Brain pericyte (primary cell): Measurements from ENCODE around the gene FYCO1.
"Not testable (repeated sequence)": the region's sequence is repeated elsewhere in the genome, so short reads cannot be mapped to it uniquely, and the experiment has no call there.

Experiments
- DNase-seq: peaks from one replicate; pipeline ENCODE4 v3.0.0-alpha.2; 2012; ENCODE audit warnings: low read depth, low spot score

The FYCO1 gene

GRCh38 chr3:46010519-46011113, 15.0 kb upstream of the FYCO1 start:
- DNase-seq, result no peak

- DNase-seq, result no peak
Observed at GRCh38 chr3:46008058-46008457, 12.4 kb upstream of the FYCO1 start.

DNA sequence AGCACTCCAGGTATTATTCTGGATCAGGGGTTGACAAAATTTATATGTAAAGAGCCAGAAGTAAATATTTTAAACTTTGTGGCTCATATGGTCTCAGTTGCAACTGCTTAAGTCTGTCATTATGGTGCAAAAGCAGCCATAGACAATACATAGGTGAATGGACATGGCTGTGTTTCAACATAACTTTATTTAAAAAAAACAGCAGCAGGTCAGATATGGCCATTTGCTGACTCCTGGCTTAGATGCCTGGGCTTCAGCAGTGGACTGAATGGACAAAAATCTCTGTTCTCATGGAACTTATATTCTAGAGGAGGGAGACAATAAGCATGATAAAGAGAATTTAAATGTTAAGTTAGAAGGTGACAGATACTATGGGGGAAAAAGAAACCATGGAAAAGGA, 11.7 kb upstream of the FYCO1 start:
- DNase-seq, result no peak

DNA sequence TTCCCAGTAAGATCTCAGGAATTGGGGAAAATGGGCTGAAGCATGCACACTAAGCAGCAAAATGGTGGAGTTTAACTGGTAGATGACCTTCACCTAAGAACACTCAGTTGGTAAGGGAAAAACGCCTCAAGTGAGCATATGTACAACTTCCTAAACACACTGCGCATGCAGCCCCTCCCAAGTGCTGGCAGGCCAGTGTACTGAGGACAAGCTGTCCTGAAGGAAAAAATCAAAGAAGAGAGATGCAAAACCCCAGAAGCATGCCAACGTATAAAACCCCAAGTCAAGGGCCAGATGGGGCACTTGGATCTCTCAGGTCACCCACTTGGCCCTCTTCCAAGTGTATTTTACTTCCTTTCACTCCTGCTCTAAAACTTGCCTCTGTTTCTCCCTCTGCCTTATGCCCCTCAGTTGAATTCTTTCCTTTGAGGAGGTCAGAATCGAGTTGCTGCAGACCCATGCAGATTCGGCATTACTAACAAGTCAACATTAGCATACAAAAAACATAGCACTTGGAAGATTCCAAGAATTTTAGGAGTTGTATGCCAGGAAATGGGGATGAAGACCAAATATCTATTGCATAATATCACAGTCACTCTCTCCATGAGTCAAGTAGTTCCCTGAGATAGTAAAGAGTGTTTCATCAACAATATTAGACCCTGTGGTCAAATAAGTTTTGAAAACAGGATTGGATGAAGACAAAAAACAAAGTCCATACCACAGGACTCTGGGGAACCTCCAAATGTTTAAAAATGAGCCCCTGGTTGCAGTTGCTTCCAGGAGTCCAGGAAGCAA, 10.8 kb upstream of the FYCO1 start:
- no peak for DNase-seq

- DNase-seq, result not testable (repeated sequence)
Observed at GRCh38 chr3:46003706-46004105, 8.1 kb upstream of the FYCO1 start.

DNA sequence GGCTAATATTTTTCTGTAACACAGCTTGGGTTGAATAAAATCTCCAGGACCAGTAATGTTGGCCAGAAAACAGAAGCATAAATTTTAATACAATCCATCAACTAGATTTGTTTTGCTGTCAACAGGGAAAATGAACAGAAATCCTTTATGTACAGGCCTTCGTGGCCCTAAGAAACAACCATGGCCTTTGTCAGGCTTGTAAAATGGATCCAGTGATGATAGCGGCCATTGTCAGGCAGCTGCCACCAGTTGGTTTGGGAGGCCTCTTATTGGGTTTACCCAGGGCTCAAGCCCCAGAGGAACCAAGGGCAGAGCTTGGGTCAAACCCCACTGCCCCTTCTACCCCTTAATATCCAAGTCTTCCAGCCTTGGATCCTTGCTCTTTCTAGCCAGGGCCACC, 5.6 kb upstream of the FYCO1 start:
- DNase-seq, result no peak

DNA sequence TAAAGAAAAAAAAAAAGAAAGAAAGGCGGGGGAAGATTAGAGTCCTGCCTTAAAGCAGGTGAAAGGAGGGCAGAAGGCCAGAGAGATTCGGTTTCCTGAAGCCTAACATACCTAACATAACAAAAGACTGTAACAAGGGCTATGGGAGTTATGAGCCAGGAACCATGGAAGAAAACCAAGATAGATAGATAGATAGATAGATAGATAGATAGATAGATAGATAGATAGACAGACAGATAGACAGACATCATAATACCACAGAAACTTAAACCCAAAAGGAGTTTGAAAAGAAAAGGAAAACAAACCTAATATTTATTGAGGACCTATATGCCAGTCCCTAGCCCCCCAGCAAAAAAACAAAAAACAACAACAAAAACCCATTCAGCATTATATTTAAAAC, 2.3 kb upstream of the FYCO1 start:
- DNase-seq, result no peak

DNA sequence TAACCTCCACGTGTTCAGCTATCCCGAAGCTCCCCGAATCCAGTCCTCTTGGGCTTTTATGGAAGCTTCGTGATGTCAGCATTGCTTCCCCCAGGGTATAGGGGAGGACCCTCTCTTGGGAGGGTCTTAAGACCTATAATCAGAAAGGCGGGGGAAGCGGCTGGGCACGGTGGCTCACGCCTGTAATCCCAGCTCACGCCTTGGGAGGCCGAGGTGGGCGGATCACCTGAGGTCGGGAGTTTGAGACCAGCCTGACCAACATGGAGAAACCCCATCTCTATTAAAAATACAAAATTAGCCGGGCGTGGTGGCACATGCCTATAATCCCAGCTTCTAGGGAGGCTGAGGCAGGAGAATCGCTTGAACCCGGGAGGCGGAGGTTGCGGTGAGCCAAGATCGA, 1.9 kb upstream of the FYCO1 start:
- not testable (repeated sequence) for DNase-seq

- no peak for DNase-seq
Observed at GRCh38 chr3:45994419-45995235, 997 bp downstream of the FYCO1 start.

GRCh38 chr3:45993421-45994027, 2.1 kb downstream of the FYCO1 start:
- no peak for DNase-seq

- DNase-seq, result no peak
Observed at GRCh38 chr3:45992821-45993221, 2.8 kb downstream of the FYCO1 start.

- no peak for DNase-seq
Observed at GRCh38 chr3:45992133-45992729, 3.4 kb downstream of the FYCO1 start.

GRCh38 chr3:45991341-45991740, 4.3 kb downstream of the FYCO1 start:
- no peak for DNase-seq

DNA sequence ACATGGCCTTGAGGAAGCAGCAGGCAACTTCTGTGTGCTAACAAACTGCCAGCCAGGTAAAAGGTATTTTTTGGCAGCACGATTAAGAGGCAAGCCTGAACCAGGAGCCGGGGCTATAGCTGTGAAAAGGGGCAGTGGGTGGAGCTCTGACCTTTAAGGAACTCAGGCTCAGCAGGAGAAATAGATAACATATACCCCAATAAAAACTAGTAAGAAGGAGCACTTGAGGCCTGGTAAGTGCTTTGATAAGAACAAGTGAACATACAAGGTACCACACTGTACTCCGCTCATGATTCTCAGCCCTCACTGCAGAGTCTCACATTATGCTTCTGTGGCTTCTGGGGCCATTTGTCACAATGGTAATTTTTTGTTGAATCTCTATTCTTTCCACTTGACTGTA, 5.4 kb downstream of the FYCO1 start:
- no peak for DNase-seq

- no peak for DNase-seq
Observed at GRCh38 chr3:45988804-45989203, 6.8 kb downstream of the FYCO1 start.

GRCh38 chr3:45988362-45988761, 7.3 kb downstream of the FYCO1 start:
- no peak for DNase-seq

DNA sequence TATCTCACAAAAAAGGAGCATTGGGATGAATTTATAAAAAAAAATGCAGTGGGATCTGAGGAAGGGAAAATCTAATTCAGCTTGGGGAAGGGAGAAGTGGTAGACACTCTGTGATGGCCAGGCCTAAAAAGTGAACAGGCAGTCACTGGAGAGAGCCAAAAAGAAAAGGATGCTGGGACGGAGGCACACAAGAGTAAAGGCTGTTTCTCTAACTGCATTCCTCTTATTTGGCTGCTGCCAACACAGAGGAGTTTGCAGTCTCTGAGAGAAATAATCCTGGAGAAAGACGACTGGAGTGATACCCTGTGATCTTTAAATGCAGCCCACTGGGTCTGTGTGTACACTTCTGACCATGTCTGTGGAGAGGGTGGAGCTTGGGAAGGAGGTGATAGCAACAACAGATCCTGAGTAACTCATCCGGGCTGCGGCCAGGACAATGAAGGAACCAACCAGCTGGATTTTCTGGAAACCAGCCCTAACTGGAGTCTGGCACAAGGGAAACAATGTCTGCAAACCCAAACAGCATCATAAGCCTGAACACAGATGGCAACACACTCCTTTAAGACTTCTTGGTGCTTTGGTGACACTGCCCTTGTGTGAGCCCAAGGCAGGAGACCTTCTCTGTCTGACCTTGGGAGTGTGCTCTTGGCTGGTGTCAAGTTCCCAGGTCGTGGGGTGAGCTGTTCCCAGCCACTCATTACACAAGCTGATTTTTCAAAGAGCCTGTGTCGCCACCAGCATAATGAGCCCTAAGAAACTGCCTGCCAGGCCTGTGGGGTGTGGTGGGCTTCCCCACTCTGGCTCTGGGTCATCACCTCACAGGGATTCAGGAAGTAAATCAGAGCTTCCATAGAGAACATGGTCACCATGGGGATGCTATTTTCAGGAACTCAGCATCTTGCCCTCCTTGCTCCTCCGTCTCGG, 8.0 kb downstream of the FYCO1 start:
- DNase-seq, result no peak

- no peak for DNase-seq
Observed at GRCh38 chr3:45986303-45986982, 9.2 kb downstream of the FYCO1 start.

DNA sequence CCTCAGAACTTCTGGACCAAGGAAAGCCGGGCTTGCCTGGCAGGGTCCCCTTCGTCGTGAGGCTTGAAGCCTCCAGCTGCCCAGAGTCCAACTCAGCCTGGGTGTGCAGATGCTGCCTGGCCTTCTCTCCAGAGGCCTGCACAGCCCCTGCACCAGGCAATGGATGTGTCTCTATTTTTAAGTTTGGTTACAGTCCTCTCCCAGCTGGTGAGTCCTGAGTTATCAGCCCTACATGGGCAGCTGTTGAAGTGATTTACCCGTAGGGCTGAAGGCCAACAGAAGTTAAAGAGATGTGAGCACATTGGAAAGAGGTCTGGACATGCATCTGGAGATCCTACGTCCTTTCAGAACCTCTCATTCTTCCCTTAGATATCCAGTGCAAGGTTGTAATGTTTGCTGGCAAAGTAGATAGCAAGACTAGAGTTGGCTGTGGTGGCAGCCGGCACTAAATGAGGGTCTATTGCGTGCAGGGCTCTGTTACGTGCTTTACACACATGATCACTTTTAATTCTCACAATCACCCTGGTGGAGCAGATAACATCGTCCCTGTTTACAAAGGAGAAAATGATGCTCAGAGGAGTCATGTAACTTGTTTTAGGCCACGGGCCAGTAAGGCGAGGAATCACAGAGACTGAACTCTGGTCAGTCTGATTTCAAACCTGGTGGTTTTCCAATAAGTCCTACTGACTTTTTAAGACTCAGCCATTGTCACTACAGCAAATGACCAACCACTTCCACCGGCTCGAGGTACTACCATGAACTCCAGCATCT, 9.9 kb downstream of the FYCO1 start:
- DNase-seq, result no peak
